Esophagus squamous epithelium (tissue), 5 donors: ENCODE data around the gene ACTL9. TPM values are rescaled to one million over a fixed set of nuclear protein-coding genes. Genes with fewer than 3 reads are reported as not detected.

Source experiments
- DNase-seq: peaks from one replicate; lab custom pipeline; 2025; lab: John Stamatoyannopoulos, UW
- H3K27ac ChIP-seq, 4 donors: fragments of 200-600 bp; sonication (generic); one replicate each; pipeline ENCODE4 v1.5.1; 2016 to 2019; ENCODE audit warnings: mild to moderate bottlenecking in 1 of 4
- H3K27me3 ChIP-seq, 4 donors: fragments of 200-600 bp; sonication (generic); 1 replicate in 3 of 4; 2 replicates in 1 of 4; pipeline versions ENCODE4 v1.5.1 to v1.6.0; 2017 to 2021; ENCODE audit warnings: antibody characterized with exemption in 1 of 4
- H3K36me3 ChIP-seq, 3 donors: fragments of 200-600 bp; sonication (generic); one replicate each; pipeline ENCODE4 v1.5.1; 2016 to 2019
- H3K4me1 ChIP-seq, 3 donors: fragments of 200-600 bp; sonication (generic); one replicate each; pipeline ENCODE4 v1.5.1; 2017 to 2019
- H3K4me3 ChIP-seq, 4 donors: fragments of 200-600 bp; sonication (generic); 1 replicate in 3 of 4; 2 replicates in 1 of 4; pipeline ENCODE4 v1.5.1; 2016 to 2019; ENCODE audit warnings: mild to moderate bottlenecking in 2 of 4, moderate library complexity in 1 of 4
- H3K9me3 ChIP-seq, 3 donors: fragments of 200-600 bp; sonication (generic); one replicate each; pipeline ENCODE4 v1.5.1; 2016 to 2019
- POLR2A ChIP-seq, 4 donors: fragments of 450-650 bp; IDR thresholded peaks; one replicate each; pipeline ENCODE4 v1.6.1; 2017; ENCODE audit warnings: antibody characterized with exemption in 4 of 4, mild to moderate bottlenecking in 4 of 4, moderate library complexity in 3 of 4
- WGBS, 2 donors: methylation state at CpG; one replicate each; pipeline ENCODE4 v1.1.5; 2018; 5-methylcytosine and 5-hydroxymethylcytosine counted together
- intact Hi-C: fragments of 100-400 bp; cut with DNase I; formaldehyde crosslinking; loops from one replicate; pipeline ENCODE4 v1.15.0; 2022
- total RNA-seq, 4 donors: library from RNA; depleted of rRNA; stranded (reverse); fragments of >200 nt; gene quantifications; one replicate each; pipeline ENCODE4 v1.1.0, GENCODE V29; 2016
- TF ChIP-seq, protein P1 (sequence below), 6 experiments: fragments of 450-650 bp in 4 of 6; fragments of 200-600 bp in 2 of 6; sonication (generic) in 2 of 6; IDR thresholded peaks; one replicate each; pipeline ENCODE4 v1.5.1; 2016 to 2019; ENCODE audit warnings: antibody characterized with exemption in 6 of 6, mild to moderate bottlenecking in 4 of 6, moderate library complexity in 4 of 6
- donor health status: DM: yes; HTN: yes; CAD: no.

Gene ACTL9
- total RNA-seq, 4 donors from 2014 or later: not detected

- TF ChIP-seq POLR2A (IDR thresholded peaks at IDR 0.05): no peak
- TF ChIP-seq, protein P1, sequence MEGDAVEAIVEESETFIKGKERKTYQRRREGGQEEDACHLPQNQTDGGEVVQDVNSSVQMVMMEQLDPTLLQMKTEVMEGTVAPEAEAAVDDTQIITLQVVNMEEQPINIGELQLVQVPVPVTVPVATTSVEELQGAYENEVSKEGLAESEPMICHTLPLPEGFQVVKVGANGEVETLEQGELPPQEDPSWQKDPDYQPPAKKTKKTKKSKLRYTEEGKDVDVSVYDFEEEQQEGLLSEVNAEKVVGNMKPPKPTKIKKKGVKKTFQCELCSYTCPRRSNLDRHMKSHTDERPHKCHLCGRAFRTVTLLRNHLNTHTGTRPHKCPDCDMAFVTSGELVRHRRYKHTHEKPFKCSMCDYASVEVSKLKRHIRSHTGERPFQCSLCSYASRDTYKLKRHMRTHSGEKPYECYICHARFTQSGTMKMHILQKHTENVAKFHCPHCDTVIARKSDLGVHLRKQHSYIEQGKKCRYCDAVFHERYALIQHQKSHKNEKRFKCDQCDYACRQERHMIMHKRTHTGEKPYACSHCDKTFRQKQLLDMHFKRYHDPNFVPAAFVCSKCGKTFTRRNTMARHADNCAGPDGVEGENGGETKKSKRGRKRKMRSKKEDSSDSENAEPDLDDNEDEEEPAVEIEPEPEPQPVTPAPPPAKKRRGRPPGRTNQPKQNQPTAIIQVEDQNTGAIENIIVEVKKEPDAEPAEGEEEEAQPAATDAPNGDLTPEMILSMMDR (IDR thresholded peaks at IDR 0.05): no peak
- H3K27me3 ChIP-seq: peaks cover 0 to 46% (median 0%) of the 10 kb centered on the region in 4 donors
- H3K4me1 ChIP-seq: no peaks in the 10 kb centered on the region
- no peak for DNase-seq
- 50 to 60% methylated on average over 3 of the region's 3 CpGs for WGBS, 2 donors
- H3K9me3 ChIP-seq: no peaks in the 10 kb centered on the region
- no peaks in the 10 kb centered on the region for H3K36me3 ChIP-seq
- no peak overlapping the region for H3K27ac ChIP-seq
- intact Hi-C loops: no loop called here
- H3K4me3 ChIP-seq: no peak overlapping the region
These were observed 33.0 kb downstream of the ACTL9 start for GRCh38 chr19:8665468-8666213.

- Histone ChIP-seq H3K27ac (no peak overlapping the region), H3K4me3 (no peak overlapping the region), H3K9me3 (no peaks in the 10 kb centered on the region), H3K36me3 (no peaks in the 10 kb centered on the region), H3K27me3 (peaks cover 0 to 50% (median 0%) of the 10 kb centered on the region in 4 donors), H3K4me1 (no peaks in the 10 kb centered on the region)
- intact Hi-C loops: no loop called here
- no peak for TF ChIP-seq POLR2A (IDR thresholded peaks at IDR 0.05)
- TF ChIP-seq, protein P1 (IDR thresholded peaks at IDR 0.05): no peak
- DNase-seq: no peak
- 74 to 88% methylated on average over 2 of the region's 4 CpGs for WGBS, 2 donors
These were observed 33.9 kb downstream of the ACTL9 start for GRCh38 chr19:8664671-8665057.

GRCh38 chr19:8663920-8664670 is 34.5 kb downstream of the ACTL9 start:
- H3K27me3 ChIP-seq: peaks cover 0 to 52% (median 0%) of the 10 kb centered on the region in 4 donors
- TF ChIP-seq, protein P1 (IDR thresholded peaks at IDR 0.05): no peak
- TF ChIP-seq POLR2A (IDR thresholded peaks at IDR 0.05): no peak
- H3K4me3 ChIP-seq: no peak overlapping the region
- H3K9me3 ChIP-seq: no peaks in the 10 kb centered on the region
- H3K4me1 ChIP-seq: no peaks in the 10 kb centered on the region
- 37 to 69% methylated on average over 4 to 9 of the region's 22 CpGs for WGBS, 2 donors
- intact Hi-C loops: no loop called here
- DNase-seq: no peak
- H3K36me3 ChIP-seq: no peaks in the 10 kb centered on the region
- H3K27ac ChIP-seq: no peak overlapping the region

GRCh38 chr19:8662263-8662662 is 36.3 kb downstream of the ACTL9 start:
- TF ChIP-seq POLR2A (IDR thresholded peaks at IDR 0.05): no peak
- TF ChIP-seq, protein P1 (IDR thresholded peaks at IDR 0.05): no peak
- DNase-seq: no peak
- no peak overlapping the region for H3K4me3 ChIP-seq
- intact Hi-C loops: no loop called here
- WGBS, 2 donors: 80 to 81% methylated on average over 4 of the region's 4 CpGs
- no peak overlapping the region for H3K27ac ChIP-seq
- H3K9me3 ChIP-seq: no peaks in the 10 kb centered on the region
- H3K4me1 ChIP-seq: no peaks in the 10 kb centered on the region
- peaks cover 0 to 64% (median 0%) of the 10 kb centered on the region in 4 donors for H3K27me3 ChIP-seq
- no peaks in the 10 kb centered on the region for H3K36me3 ChIP-seq

- intact Hi-C loops: no loop called here
- Histone ChIP-seq H3K4me1 (peaks cover 0 to 2% (median 0%) of the 10 kb centered on the region in 3 donors), H3K36me3 (no peaks in the 10 kb centered on the region), H3K27ac (no peak overlapping the region), H3K27me3 (peaks cover 0 to 72% (median 0%) of the 10 kb centered on the region in 4 donors), H3K9me3 (no peaks in the 10 kb centered on the region), H3K4me3 (no peak overlapping the region)
- WGBS, 2 donors: 61 to 66% methylated on average over 2 to 3 of the region's 7 CpGs
- no peak for DNase-seq
- no peak for TF ChIP-seq POLR2A (IDR thresholded peaks at IDR 0.05)
- TF ChIP-seq, protein P1 (IDR thresholded peaks at IDR 0.05): no peak
These were observed 38.7 kb downstream of the ACTL9 start for GRCh38 chr19:8659905-8660304.
